ENCODE data around the gene FRY.

FRY gene

GRCh38 chr13:32001154-32001768, 30.3 kb upstream of the FRY start:
- Histone ChIP-seq H3K4me1 (ENCODE audit: control insufficient read depth, insufficient read depth, low read length) (no peaks in the 10 kb centered on the region), H3K9me3 (ENCODE audit: control insufficient read depth, insufficient read depth, low read length) (no peaks in the 10 kb centered on the region), H3K36me3 (ENCODE audit: control insufficient read depth, insufficient read depth, low read length) (no peaks in the 10 kb centered on the region), H3K4me3 (ENCODE audit: low read depth, low read length) (no peak overlapping the region), H3K27me3 (ENCODE audit: control insufficient read depth, insufficient read depth, low read length) (no peaks in the 10 kb centered on the region), H3K9ac (ENCODE audit: low read depth, low read length) (no peak overlapping the region)

GRCh38 chr13:32001769-32002168, 29.8 kb upstream of the FRY start:
- Histone ChIP-seq H3K9ac (ENCODE audit: low read depth, low read length) (no peak overlapping the region), H3K9me3 (ENCODE audit: control insufficient read depth, insufficient read depth, low read length) (no peaks in the 10 kb centered on the region), H3K4me3 (ENCODE audit: low read depth, low read length) (no peak overlapping the region)

GRCh38 chr13:32002873-32003272, 28.7 kb upstream of the FRY start:
- Histone ChIP-seq H3K27me3 (ENCODE audit: control insufficient read depth, insufficient read depth, low read length) (no peaks in the 10 kb centered on the region), H3K4me1 (ENCODE audit: control insufficient read depth, insufficient read depth, low read length) (no peaks in the 10 kb centered on the region), H3K9ac (ENCODE audit: low read depth, low read length) (no peak overlapping the region), H3K4me3 (ENCODE audit: low read depth, low read length) (no peak overlapping the region), H3K9me3 (ENCODE audit: control insufficient read depth, insufficient read depth, low read length) (no peaks in the 10 kb centered on the region), H3K36me3 (ENCODE audit: control insufficient read depth, insufficient read depth, low read length) (no peaks in the 10 kb centered on the region)

More at GRCh38 chr13:32001769-32002168, 29.8 kb upstream of the FRY start:
- H3K36me3 ChIP-seq (ENCODE audit: control insufficient read depth, insufficient read depth, low read length) = no peaks in the 10 kb centered on the region
- H3K4me1 ChIP-seq (ENCODE audit: control insufficient read depth, insufficient read depth, low read length) = no peaks in the 10 kb centered on the region
- H3K27me3 ChIP-seq (ENCODE audit: control insufficient read depth, insufficient read depth, low read length) = no peaks in the 10 kb centered on the region

- no peaks in the 10 kb centered on the region for H3K36me3 ChIP-seq (ENCODE audit: control insufficient read depth, insufficient read depth, low read length)
- no peak overlapping the region for H3K4me3 ChIP-seq (ENCODE audit: low read depth, low read length)
- H3K9ac ChIP-seq (ENCODE audit: low read depth, low read length) = no peak overlapping the region
- H3K4me1 ChIP-seq (ENCODE audit: control insufficient read depth, insufficient read depth, low read length) = no peaks in the 10 kb centered on the region
- H3K9me3 ChIP-seq (ENCODE audit: control insufficient read depth, insufficient read depth, low read length) = no peaks in the 10 kb centered on the region
- no peaks in the 10 kb centered on the region for H3K27me3 ChIP-seq (ENCODE audit: control insufficient read depth, insufficient read depth, low read length)
Measured at GRCh38 chr13:32007494-32007893, 24.1 kb upstream of the FRY start.

GRCh38 chr13:32008518-32009175, 22.9 kb upstream of the FRY start:
- Histone ChIP-seq H3K36me3 (ENCODE audit: control insufficient read depth, insufficient read depth, low read length) (no peaks in the 10 kb centered on the region), H3K4me3 (ENCODE audit: low read depth, low read length) (no peak overlapping the region), H3K4me1 (ENCODE audit: control insufficient read depth, insufficient read depth, low read length) (no peaks in the 10 kb centered on the region), H3K9me3 (ENCODE audit: control insufficient read depth, insufficient read depth, low read length) (no peaks in the 10 kb centered on the region), H3K9ac (ENCODE audit: low read depth, low read length) (no peak overlapping the region), H3K27me3 (ENCODE audit: control insufficient read depth, insufficient read depth, low read length) (no peaks in the 10 kb centered on the region)

GRCh38 chr13:32009362-32009761, 22.2 kb upstream of the FRY start:
- Histone ChIP-seq H3K4me3 (ENCODE audit: low read depth, low read length) (no peak overlapping the region), H3K9ac (ENCODE audit: low read depth, low read length) (no peak overlapping the region), H3K4me1 (ENCODE audit: control insufficient read depth, insufficient read depth, low read length) (no peaks in the 10 kb centered on the region), H3K9me3 (ENCODE audit: control insufficient read depth, insufficient read depth, low read length) (no peaks in the 10 kb centered on the region), H3K36me3 (ENCODE audit: control insufficient read depth, insufficient read depth, low read length) (no peaks in the 10 kb centered on the region), H3K27me3 (ENCODE audit: control insufficient read depth, insufficient read depth, low read length) (no peaks in the 10 kb centered on the region)

- H3K36me3 ChIP-seq (ENCODE audit: control insufficient read depth, insufficient read depth, low read length) = no peaks in the 10 kb centered on the region
- H3K4me3 ChIP-seq (ENCODE audit: low read depth, low read length) = no peak overlapping the region
- no peaks in the 10 kb centered on the region for H3K27me3 ChIP-seq (ENCODE audit: control insufficient read depth, insufficient read depth, low read length)
- H3K4me1 ChIP-seq (ENCODE audit: control insufficient read depth, insufficient read depth, low read length) = no peaks in the 10 kb centered on the region
- no peaks in the 10 kb centered on the region for H3K9me3 ChIP-seq (ENCODE audit: control insufficient read depth, insufficient read depth, low read length)
- no peak overlapping the region for H3K9ac ChIP-seq (ENCODE audit: low read depth, low read length)
Measured at GRCh38 chr13:32010136-32010535, 21.4 kb upstream of the FRY start.

GRCh38 chr13:32011971-32012370, 19.6 kb upstream of the FRY start:
- Histone ChIP-seq H3K36me3 (ENCODE audit: control insufficient read depth, insufficient read depth, low read length) (no peaks in the 10 kb centered on the region), H3K9ac (ENCODE audit: low read depth, low read length) (no peak overlapping the region), H3K4me1 (ENCODE audit: control insufficient read depth, insufficient read depth, low read length) (no peaks in the 10 kb centered on the region), H3K9me3 (ENCODE audit: control insufficient read depth, insufficient read depth, low read length) (no peaks in the 10 kb centered on the region), H3K4me3 (ENCODE audit: low read depth, low read length) (no peak overlapping the region), H3K27me3 (ENCODE audit: control insufficient read depth, insufficient read depth, low read length) (no peaks in the 10 kb centered on the region)

- H3K9ac ChIP-seq (ENCODE audit: low read depth, low read length) = no peak overlapping the region
- H3K4me1 ChIP-seq (ENCODE audit: control insufficient read depth, insufficient read depth, low read length) = no peaks in the 10 kb centered on the region
- H3K27me3 ChIP-seq (ENCODE audit: control insufficient read depth, insufficient read depth, low read length) = no peaks in the 10 kb centered on the region
- no peaks in the 10 kb centered on the region for H3K36me3 ChIP-seq (ENCODE audit: control insufficient read depth, insufficient read depth, low read length)
- no peaks in the 10 kb centered on the region for H3K9me3 ChIP-seq (ENCODE audit: control insufficient read depth, insufficient read depth, low read length)
- no peak overlapping the region for H3K4me3 ChIP-seq (ENCODE audit: low read depth, low read length)
Measured at GRCh38 chr13:32013181-32013580, 18.4 kb upstream of the FRY start.

GRCh38 chr13:32016119-32016518, 15.5 kb upstream of the FRY start:
- H3K4me1 ChIP-seq (ENCODE audit: control insufficient read depth, insufficient read depth, low read length) = no peaks in the 10 kb centered on the region
- H3K36me3 ChIP-seq (ENCODE audit: control insufficient read depth, insufficient read depth, low read length) = no peaks in the 10 kb centered on the region
- no peak overlapping the region for H3K9ac ChIP-seq (ENCODE audit: low read depth, low read length)
- H3K9me3 ChIP-seq (ENCODE audit: control insufficient read depth, insufficient read depth, low read length) = no peaks in the 10 kb centered on the region
- H3K4me3 ChIP-seq (ENCODE audit: low read depth, low read length) = no peak overlapping the region
- H3K27me3 ChIP-seq (ENCODE audit: control insufficient read depth, insufficient read depth, low read length) = no peaks in the 10 kb centered on the region

- no peaks in the 10 kb centered on the region for H3K9me3 ChIP-seq (ENCODE audit: control insufficient read depth, insufficient read depth, low read length)
- no peak overlapping the region for H3K9ac ChIP-seq (ENCODE audit: low read depth, low read length)
- H3K4me1 ChIP-seq (ENCODE audit: control insufficient read depth, insufficient read depth, low read length) = no peaks in the 10 kb centered on the region
- H3K27me3 ChIP-seq (ENCODE audit: control insufficient read depth, insufficient read depth, low read length) = no peaks in the 10 kb centered on the region
- no peak overlapping the region for H3K4me3 ChIP-seq (ENCODE audit: low read depth, low read length)
- no peaks in the 10 kb centered on the region for H3K36me3 ChIP-seq (ENCODE audit: control insufficient read depth, insufficient read depth, low read length)
Measured at GRCh38 chr13:32016631-32017030, 14.9 kb upstream of the FRY start.

- Histone ChIP-seq H3K36me3 (ENCODE audit: control insufficient read depth, insufficient read depth, low read length) (no peaks in the 10 kb centered on the region), H3K9me3 (ENCODE audit: control insufficient read depth, insufficient read depth, low read length) (no peaks in the 10 kb centered on the region), H3K9ac (ENCODE audit: low read depth, low read length) (no peak overlapping the region), H3K4me1 (ENCODE audit: control insufficient read depth, insufficient read depth, low read length) (no peaks in the 10 kb centered on the region), H3K27me3 (ENCODE audit: control insufficient read depth, insufficient read depth, low read length) (no peaks in the 10 kb centered on the region), H3K4me3 (ENCODE audit: low read depth, low read length) (no peak overlapping the region)
Measured at GRCh38 chr13:32017474-32017873, 14.1 kb upstream of the FRY start.
